Measurements from ENCODE around the gene ANKRD33B. TPM values are rescaled to one million over a fixed set of nuclear protein-coding genes. Genes with fewer than 3 reads are reported as not detected.

Gene ANKRD33B
- polyA plus RNA-seq, 1 donor (not counting 4 experiments of a cell fraction or from before 2014, with no cell fraction given) = 1.9 TPM

DNA sequence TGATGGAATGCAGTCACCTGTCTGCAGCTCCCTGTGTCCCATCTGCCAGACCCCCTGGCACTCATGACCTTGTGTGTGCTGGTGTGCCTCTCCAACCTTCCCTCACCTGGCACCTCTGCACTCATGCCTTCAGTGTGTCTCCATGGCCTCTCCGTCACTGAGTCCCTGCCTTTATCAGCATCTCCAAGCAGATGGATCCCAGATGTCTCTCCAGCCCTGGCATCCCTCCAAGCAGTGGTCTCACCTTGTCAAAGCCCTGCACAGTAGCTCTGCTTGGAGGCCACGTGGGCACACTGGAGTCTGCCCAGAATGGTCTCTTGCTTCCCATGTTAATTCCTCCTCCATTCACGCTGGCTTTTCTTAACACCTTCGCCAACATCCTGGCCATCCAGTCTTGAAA lies 112.4 kb downstream of the ANKRD33B start:
- Histone ChIP-seq H3K36me3 (ENCODE audit: control insufficient read depth in 2 of 2, extremely low read depth in 1 of 2, insufficient read depth in 2 of 2, low read length in 2 of 2) (peaks cover 8 to 23% of the 10 kb centered on the region in 2 experiments), H3K9me3 (ENCODE audit: control insufficient read depth, low read depth, low read length) (no peaks in the 10 kb centered on the region), H2AFZ (ENCODE audit: control insufficient read depth, low read length) (no peak overlapping the region), H3K4me3 (ENCODE audit: control insufficient read depth in 2 of 3, extremely low read depth in 1 of 3, insufficient read depth in 2 of 3, low read depth in 1 of 3, low read length in 3 of 3) (no peak overlapping the region), H4K20me1 (ENCODE audit: control insufficient read depth, extremely low read depth, insufficient read depth, low read length) (no peaks in the 10 kb centered on the region), H3K9ac (ENCODE audit: control insufficient read depth, extremely low read depth, insufficient read depth, low read length) (no peak overlapping the region), H3K79me2 (ENCODE audit: control insufficient read depth, insufficient read depth, low read length) (no peaks in the 10 kb centered on the region), H3K9me1 (ENCODE audit: control insufficient read depth, extremely low read depth, insufficient read depth, low read length) (no peaks in the 10 kb centered on the region), H3K27ac (ENCODE audit: control insufficient read depth, insufficient read depth, low read length) (no peak overlapping the region), H3K4me1 (ENCODE audit: control insufficient read depth, extremely low read depth, insufficient read depth, low read length) (no peaks in the 10 kb centered on the region), H3K27me3 (ENCODE audit: control insufficient read depth, extremely low read depth, insufficient read depth, low read length) (no peaks in the 10 kb centered on the region), H3K4me2 (ENCODE audit: control insufficient read depth, extremely low read depth, insufficient read depth, low read depth, low read length) (no peak overlapping the region)
- FAIRE-seq (no peak), DNase-seq (ENCODE audit: low read depth, low spot score) (no peak)
- dilution Hi-C loops (cut with MboI; ENCODE audit: extremely low pct_ligation_motif_present, low sequenced_read_pairs) = no loop called here
- TF ChIP-seq, protein P1, sequence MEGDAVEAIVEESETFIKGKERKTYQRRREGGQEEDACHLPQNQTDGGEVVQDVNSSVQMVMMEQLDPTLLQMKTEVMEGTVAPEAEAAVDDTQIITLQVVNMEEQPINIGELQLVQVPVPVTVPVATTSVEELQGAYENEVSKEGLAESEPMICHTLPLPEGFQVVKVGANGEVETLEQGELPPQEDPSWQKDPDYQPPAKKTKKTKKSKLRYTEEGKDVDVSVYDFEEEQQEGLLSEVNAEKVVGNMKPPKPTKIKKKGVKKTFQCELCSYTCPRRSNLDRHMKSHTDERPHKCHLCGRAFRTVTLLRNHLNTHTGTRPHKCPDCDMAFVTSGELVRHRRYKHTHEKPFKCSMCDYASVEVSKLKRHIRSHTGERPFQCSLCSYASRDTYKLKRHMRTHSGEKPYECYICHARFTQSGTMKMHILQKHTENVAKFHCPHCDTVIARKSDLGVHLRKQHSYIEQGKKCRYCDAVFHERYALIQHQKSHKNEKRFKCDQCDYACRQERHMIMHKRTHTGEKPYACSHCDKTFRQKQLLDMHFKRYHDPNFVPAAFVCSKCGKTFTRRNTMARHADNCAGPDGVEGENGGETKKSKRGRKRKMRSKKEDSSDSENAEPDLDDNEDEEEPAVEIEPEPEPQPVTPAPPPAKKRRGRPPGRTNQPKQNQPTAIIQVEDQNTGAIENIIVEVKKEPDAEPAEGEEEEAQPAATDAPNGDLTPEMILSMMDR (optimal IDR thresholded peaks at IDR 0.05 in 1 of 3, IDR thresholded peaks at IDR 0.05 in 1 of 3, conservative IDR thresholded peaks at IDR 0.05 in 1 of 3; ENCODE audit: extremely low read depth in 1 of 3, insufficient read depth in 2 of 3, low read length in 3 of 3) = no peak
- no peak for TF ChIP-seq EZH2 (IDR thresholded peaks at IDR 0.05; ENCODE audit: low read length)

DNA sequence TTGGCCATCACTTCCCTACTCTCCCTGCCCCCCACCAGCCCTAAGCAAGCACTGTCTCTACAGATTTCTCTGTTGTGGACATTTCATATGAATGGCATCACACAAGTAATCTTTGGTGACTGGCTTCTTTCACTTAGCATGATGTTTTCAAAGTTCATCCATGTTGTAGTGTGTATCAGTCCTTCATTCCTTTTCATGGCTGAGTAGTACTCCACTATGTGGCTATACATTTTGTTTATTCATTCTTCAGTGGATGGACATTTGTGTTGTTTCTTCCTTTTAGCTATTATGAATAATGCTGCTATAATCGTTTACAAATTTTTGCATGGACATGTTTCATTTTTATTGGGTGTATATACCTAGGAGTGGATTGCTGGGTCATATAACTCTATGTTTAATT lies 113.1 kb downstream of the ANKRD33B start:
- DNase-seq (ENCODE audit: low read depth, low spot score) (no peak), FAIRE-seq (no peak)
- Histone ChIP-seq H3K79me2 (ENCODE audit: control insufficient read depth, insufficient read depth, low read length) (no peaks in the 10 kb centered on the region), H3K27ac (ENCODE audit: control insufficient read depth, insufficient read depth, low read length) (no peak overlapping the region), H3K4me2 (ENCODE audit: control insufficient read depth, extremely low read depth, insufficient read depth, low read depth, low read length) (no peak overlapping the region), H2AFZ (ENCODE audit: control insufficient read depth, low read length) (no peak overlapping the region), H3K27me3 (ENCODE audit: control insufficient read depth, extremely low read depth, insufficient read depth, low read length) (no peaks in the 10 kb centered on the region), H3K9me1 (ENCODE audit: control insufficient read depth, extremely low read depth, insufficient read depth, low read length) (no peaks in the 10 kb centered on the region), H3K4me1 (ENCODE audit: control insufficient read depth, extremely low read depth, insufficient read depth, low read length) (no peaks in the 10 kb centered on the region), H3K9ac (ENCODE audit: control insufficient read depth, extremely low read depth, insufficient read depth, low read length) (no peak overlapping the region), H3K4me3 (ENCODE audit: control insufficient read depth in 2 of 3, extremely low read depth in 1 of 3, insufficient read depth in 2 of 3, low read depth in 1 of 3, low read length in 3 of 3) (no peak overlapping the region), H3K36me3 (ENCODE audit: control insufficient read depth in 2 of 2, extremely low read depth in 1 of 2, insufficient read depth in 2 of 2, low read length in 2 of 2) (peaks cover 8 to 23% of the 10 kb centered on the region in 2 experiments), H4K20me1 (ENCODE audit: control insufficient read depth, extremely low read depth, insufficient read depth, low read length) (no peaks in the 10 kb centered on the region), H3K9me3 (ENCODE audit: control insufficient read depth, low read depth, low read length) (no peaks in the 10 kb centered on the region)
- dilution Hi-C loops (cut with MboI; ENCODE audit: extremely low pct_ligation_motif_present, low sequenced_read_pairs) = no loop called here
- TF ChIP-seq EZH2 (IDR thresholded peaks at IDR 0.05; ENCODE audit: low read length) = no peak
- TF ChIP-seq, protein P1 (optimal IDR thresholded peaks at IDR 0.05 in 1 of 3, IDR thresholded peaks at IDR 0.05 in 1 of 3, conservative IDR thresholded peaks at IDR 0.05 in 1 of 3; ENCODE audit: extremely low read depth in 1 of 3, insufficient read depth in 2 of 3, low read length in 3 of 3) = no peak

Measured in keratinocyte (primary cell).